ENCODE results near the gene KIF6.

DNA sequence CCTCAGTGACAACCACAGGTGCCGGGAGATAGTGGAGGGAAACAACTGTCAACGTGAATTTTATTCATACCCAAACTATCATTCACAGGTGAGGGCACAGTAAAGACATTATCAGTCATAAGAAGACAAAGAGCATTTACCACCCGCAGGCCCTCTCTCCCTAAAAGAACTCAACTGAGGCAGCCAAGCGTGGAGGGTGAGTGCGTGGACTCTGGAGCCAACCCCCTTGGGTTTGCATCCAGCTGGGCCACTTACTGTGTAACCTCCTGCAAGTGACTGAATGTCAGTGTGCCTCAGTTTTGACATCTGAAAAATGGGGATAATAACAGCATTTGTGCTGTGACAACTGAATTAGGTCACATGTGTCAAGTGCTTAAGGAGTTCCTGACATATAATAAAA, 332.1 kb downstream of the KIF6 start:
- TF ChIP-seq, protein P1, sequence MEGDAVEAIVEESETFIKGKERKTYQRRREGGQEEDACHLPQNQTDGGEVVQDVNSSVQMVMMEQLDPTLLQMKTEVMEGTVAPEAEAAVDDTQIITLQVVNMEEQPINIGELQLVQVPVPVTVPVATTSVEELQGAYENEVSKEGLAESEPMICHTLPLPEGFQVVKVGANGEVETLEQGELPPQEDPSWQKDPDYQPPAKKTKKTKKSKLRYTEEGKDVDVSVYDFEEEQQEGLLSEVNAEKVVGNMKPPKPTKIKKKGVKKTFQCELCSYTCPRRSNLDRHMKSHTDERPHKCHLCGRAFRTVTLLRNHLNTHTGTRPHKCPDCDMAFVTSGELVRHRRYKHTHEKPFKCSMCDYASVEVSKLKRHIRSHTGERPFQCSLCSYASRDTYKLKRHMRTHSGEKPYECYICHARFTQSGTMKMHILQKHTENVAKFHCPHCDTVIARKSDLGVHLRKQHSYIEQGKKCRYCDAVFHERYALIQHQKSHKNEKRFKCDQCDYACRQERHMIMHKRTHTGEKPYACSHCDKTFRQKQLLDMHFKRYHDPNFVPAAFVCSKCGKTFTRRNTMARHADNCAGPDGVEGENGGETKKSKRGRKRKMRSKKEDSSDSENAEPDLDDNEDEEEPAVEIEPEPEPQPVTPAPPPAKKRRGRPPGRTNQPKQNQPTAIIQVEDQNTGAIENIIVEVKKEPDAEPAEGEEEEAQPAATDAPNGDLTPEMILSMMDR (IDR thresholded peaks at IDR 0.05 in 4 of 5, conservative IDR thresholded peaks at IDR 0.05 in 1 of 5) = no peak
- TF ChIP-seq POLR2A (IDR thresholded peaks at IDR 0.05) = no peak

All from gastrocnemius medialis (tissue), 4 donors.